CD4-positive, alpha-beta T cell treated with Interleukin-6 at 100 ng/mL for 8 hours (primary cell): Measurements from ENCODE around the gene ARHGEF2.
A peak's percentile ranks its signal among the peaks of the same experiment; 100 is the strongest.

ENCODE experiments used
- DNase-seq: peaks from one replicate; pipeline ENCODE4 v3.0.0-alpha.2; 2020; ENCODE audit warnings: mixed read lengths, low spot score

The ARHGEF2 gene

DNA sequence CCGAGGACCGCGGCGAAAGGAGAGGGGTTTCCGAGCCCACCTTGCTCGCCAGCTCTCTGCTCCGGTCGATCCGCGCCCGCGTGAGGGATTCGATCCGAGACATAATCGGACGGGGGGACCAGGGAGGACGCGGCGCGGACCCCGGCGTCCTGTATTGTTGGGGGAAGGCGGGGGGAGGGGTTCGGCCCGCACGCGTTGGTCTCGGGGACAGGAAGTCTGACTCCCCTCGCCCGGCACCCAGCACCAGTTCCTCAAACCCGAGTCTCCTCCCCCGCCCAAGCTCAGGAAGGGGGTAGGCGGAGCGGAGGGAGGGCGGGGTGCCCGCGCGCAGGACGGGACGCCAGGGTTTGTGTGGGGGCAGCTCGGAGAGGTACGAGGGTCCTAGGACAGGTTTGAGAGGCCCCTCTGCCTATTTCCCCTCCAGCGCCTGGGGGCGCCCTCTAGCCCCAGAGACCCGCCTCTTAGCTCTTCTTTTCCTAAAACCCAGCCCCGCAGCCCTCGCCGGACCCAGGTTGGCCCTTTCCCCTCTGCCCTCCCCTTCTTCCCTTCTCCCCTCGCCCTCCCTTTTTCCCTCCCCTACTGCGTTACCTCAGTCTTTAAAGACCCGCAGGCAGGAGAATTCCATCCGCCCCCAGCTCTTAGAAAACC, at the start of gene ARHGEF2:
Gene ARHGEF2, minus strand, starts transcription at position 223 of the 648 bp plus-strand sequence. Its CDS starts 120 bp downstream, at position 103.
- peak; percentile 79 for DNase-seq

GRCh38 chr1:156026588-156026987, 48.2 kb upstream of the ARHGEF2 start:
- no peak for DNase-seq

DNA sequence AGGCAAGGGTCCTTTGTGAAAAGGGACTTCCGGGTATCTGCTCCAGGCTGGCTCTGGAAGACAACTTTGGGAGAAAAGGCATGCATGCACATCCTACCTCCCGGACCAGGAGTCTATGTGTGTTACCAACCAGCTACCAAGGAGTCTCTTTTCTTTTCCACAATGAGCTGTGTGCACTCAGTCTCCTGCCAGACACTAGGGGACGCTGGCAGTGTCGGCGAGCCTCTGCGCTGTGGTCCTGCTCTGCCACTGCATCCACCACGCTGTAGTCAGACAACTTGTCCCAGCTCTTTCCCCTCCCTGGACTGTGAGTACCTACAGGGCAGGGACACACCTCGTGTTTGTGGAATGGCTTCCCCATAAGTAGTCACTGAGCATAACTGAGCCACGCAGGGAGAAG, 47.5 kb upstream of the ARHGEF2 start:
- no peak for DNase-seq

GRCh38 chr1:156024801-156025200, 46.5 kb upstream of the ARHGEF2 start:
- DNase-seq = no peak

GRCh38 chr1:156021954-156022353, 43.6 kb upstream of the ARHGEF2 start:
- DNase-seq = no peak

GRCh38 chr1:156021093-156021428, 42.7 kb upstream of the ARHGEF2 start:
- DNase-seq = no peak

- DNase-seq = peak; percentile 87
Measured at GRCh38 chr1:156020293-156021092, 42.1 kb upstream of the ARHGEF2 start, which contains the start of gene SSR2. Gene SSR2 (minus strand): TSS chr1:156020951. CDS start chr1:156020167, 784 bp downstream.

GRCh38 chr1:156019946-156020292, 41.6 kb upstream of the ARHGEF2 start:
- no peak for DNase-seq

DNA sequence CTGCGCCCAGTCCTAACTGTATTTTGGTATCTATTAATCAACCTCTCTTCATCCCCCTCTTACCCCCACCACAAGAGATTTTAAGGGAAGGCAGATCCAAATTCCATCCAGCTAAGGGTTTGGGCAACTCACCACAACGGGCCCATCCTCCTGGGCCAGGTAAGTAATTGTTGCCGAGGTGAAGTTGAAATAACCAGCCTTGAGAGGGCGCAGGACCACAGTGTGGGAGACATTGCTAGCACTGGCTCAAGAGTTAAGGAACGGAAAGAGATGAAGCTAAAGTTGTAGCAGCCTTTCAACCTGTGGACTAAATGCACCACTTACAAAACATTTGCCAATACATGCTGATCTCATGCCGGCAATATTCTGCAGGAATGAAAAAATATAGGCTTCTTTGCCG, 36.5 kb upstream of the ARHGEF2 start:
- DNase-seq = no peak

DNA sequence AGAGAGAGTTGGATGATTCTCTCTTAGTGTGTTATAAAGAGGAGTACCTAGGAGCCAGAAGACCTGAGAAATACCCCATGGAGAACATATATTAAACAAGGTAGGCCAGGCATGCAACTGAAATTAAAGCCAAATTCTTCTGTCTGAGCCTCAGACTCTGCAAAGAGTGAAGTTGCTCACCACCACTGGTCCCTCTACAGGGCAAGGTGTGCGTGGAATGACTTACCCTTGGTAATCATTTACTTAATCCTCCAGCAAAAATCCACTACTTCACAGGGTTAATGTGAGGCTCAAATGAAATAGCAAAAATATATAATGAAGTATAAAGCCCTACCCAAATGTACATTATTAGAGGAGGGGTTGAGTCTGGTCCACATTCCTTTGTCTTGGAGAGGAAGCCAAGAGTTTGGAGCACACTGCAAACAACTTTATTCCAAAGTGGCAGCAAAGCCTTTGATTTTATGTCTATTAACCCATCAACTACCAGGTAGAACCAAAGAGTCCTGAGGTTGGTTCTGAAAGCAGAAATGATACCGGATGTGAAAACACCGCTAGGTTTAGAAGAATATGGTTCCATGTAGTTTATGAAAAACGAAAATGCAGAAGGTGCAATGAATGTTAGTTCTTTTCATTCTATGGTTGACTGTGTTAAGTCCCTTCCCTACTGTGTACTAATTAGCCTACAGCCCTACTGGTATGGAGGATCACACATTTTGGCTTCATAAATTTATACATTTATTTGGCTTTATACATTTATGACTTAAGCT, 33.9 kb upstream of the ARHGEF2 start:
- DNase-seq = no peak

GRCh38 chr1:156009404-156009803, 31.1 kb upstream of the ARHGEF2 start:
- no peak for DNase-seq

DNA sequence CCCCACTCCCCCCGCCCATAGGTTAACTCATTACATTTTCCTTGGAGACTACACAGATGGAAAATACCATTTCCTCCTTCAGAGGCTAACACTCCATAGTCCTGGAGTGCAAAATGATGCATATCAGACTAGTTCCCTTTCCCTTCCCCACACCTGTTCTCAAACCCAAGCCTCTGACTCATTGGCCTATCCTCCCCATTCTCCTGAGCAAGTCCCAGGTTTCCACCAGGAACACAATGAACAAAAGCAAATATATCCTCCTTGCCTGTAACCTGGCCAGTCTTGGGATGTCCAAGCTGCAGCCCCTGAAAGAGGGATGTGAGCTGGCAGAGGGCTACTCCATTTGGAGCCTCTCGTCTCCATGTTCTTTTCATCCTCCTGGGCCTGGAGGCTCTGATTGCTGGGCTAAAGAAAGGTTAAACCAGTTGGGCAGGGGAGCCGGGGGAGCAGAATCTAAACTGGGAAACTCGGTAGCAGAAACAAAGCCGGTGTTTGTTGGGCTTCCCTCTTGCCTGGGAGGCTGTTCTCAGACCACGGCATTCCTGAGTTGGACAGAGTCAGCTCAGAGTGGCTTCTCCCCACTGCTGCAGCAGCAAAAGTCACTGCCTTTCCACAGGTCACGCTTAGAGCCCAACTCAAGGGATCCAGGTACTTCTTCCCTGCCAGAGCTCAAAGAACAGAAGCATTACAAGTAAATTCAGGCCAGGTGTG, 28.5 kb upstream of the ARHGEF2 start:
- DNase-seq = no peak

DNA sequence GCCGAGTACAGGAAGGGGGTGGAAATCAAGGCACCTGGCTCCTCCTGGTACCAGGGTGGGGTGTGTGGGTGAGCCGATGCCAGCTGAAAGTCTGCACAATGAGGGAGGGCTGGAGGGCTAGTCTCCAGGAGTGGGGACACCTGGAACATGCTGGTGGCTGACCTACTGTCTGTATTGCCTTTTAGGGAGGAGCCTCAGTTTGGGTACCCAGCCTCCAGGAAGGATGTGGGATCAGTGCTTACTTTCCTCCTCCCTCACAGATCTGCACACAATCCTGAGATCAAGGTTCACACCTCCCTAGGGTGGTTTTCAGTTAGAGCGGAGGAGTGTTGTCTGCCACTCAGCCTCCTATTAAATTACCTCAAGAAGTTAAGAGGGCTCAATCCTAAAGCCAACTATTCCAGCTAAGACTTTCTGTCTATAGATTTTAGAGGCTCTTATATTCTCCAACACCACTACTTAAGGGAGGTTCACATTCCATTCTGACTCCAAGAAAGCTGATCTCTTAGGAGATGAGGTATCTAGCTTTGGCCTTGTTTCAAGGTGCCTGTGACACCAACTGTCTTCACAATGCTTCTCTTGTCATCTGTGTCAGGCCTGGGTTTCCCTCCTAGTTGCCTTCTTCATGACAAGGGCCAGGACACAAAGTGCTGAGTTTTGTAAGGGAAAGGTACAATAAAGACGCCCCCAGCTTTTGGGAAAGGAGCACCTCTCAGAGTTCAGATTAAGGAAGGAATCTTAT, 26.7 kb upstream of the ARHGEF2 start:
- peak; percentile 47 for DNase-seq

GRCh38 chr1:156003923-156004188, 25.5 kb upstream of the ARHGEF2 start:
- no peak for DNase-seq

DNA sequence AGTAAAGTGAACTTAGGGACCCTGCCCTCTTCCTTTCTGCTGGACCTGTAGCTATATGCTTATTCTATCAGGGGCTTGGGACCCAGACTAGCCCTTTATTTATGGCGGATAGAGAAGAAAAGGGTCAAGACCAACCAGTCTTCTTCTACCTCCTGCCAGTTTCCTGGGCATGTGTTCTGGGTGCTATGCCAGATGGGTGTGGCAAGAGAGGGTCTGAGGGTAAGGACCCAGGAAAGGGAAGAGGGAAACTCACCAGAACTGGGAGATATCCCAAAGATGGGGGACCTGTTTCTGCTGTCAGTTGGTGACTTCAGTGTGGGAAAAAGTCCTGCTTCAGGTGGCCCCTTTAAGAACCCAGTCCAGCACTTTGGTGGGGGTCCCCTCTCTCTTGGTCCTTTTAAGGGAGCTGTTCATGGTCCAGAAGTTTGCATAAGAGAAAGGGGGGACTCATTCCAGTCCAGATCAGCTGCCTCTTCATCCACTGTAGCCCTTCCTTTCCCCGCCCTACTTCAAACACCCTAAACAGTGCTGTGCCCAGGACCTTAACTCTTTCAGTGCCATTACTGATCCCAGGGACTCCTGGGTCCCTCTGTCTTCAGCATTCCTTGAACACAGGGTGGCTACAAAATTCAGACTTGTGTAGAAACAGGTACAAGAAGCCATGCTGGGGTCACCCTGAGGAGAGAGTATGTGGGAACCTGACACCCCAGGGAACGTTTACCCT, 24.0 kb upstream of the ARHGEF2 start:
- DNase-seq = no peak

- DNase-seq = no peak
Measured at GRCh38 chr1:156001662-156002171, 23.4 kb upstream of the ARHGEF2 start.

- no peak for DNase-seq
Measured at GRCh38 chr1:156001021-156001661, 22.8 kb upstream of the ARHGEF2 start.

GRCh38 chr1:155999964-156000363, 21.6 kb upstream of the ARHGEF2 start:
- no peak for DNase-seq

DNA sequence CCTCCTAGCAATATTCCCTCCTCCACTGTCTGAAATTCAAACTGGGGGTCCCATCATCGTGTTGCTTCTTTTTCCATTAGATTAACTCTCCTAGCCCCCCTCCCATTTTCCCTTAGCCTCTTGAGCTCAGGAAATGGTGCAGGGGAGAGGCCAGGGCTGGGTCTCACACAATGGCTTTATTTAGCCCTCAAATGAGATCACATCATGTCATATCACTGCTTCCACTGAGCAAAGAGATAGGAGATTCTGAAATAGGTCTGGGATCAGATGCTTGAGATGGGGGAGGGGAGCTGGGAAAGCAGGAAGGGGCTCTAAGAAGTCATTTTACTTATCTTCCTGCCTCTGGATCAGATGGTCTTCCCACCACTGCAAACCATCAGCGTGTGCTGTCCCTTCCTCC, 17.8 kb upstream of the ARHGEF2 start:
- DNase-seq = no peak

DNA sequence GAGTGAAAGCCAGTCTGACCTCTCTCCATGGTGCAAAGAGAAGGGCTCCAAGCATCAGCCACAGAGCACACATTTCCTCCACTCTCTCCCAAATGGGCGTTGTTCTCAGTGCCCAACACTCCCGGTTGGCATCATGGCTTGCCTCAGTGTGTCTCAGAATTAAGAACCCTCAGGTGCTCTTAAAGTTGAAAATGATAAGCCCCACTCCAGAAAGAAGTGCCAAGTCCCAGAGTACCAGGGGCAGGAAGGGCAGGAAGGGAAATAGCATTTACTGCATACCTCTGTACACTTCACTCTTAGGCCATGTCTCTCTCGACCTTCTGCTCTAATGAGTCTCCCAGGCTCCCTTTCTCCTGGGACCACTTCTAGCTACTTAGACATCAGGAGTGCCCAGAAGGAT, 15.2 kb upstream of the ARHGEF2 start:
- DNase-seq = no peak
